Activated naive CD8-positive, alpha-beta T cell treated with anti-CD3 and anti-CD28 coated beads, Interleukin-2, amount 50 U/mL, for 16 hours (primary cell): ENCODE results near the gene PRADC1.

Experiments
- DNase-seq: peaks from one replicate; pipeline ENCODE4 v3.0.0-alpha.2; 2020; ENCODE audit warnings: low read depth, low spot score

PRADC1 gene

DNA sequence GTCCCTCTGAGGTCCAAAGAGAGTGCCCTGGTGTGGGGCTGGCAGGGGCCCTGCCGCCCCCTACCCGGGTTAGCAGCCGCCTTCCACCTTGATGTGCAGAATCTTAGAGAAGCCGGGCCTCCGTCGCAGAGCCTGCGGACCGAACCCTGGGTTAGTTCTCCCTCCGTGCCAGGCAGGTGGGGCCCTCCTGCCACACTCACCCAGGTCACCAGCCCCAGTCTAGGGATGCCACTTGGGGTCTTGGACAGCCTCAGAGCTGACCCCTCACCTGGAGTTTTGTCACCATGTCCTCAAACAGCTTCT is 25.8 kb upstream of the PRADC1 start:
- DNase-seq = no peak

DNA sequence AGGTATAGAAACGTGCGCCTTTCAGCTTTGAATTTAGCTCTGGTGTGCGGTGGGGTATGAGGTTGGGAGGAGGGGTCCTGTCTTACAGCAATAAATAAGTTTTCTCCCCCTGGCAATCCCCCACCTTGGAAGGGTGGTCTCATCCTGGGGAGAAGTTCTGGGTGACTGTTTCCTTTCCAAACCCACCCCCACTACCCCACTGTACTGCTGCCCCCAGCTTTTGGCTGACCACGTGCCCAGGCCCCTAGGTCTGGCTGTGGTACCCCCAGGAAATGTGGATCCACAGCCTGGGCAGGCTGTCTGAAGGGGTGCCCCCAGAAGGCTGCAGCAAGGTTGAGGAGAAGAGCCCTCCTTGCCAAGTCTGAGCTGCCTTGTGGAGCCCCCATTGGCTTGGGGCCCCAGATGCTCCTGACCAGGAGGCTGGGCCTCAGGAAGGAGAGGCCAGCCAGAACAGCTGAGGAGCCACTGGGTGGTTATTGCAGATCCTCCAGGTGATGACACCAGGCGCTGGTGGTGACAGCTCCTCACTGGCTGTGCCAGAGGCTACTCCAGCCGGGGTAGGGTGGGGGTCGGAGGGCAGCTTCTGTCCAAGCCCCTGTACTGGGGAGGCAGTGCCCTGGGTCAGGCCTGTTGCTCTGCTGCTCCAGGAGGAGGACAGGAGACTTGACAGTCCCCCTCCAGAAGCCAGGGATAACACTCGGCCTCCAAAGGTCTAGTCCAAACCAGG is 25.3 kb upstream of the PRADC1 start:
- no peak for DNase-seq

DNA sequence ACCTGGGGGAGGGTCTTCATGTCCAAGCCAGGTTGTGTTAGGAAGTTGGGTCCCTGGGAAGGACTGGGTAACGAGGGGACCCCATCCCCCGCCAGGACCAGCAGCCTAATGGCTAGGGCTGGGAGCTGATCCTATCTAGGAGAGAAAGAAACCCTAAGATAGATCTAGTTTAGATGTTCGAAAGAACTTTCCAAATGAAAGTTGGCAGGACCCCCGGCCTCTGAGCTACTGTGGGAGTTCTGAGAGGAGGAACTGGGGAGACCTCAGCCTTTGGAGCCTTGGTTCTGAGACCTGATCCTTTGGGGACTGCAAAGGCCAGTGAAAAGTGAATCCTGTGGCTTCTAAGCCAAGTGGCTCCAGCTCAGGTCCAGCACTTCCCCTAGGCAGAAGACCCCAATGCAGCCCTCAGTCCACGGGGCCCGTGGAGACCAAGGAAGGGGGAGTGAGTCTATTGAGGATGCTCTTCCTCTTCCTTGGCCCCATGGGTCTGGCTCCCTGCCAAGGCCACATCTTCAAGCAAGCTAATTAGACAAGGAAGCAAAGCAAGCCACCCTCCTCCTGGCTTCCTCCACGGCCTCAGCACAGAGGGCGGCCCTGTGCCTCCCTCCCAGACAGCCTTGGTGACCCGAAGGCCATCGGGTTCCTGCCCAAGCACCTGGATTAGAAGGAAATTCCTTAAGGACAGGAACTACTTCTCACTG is 24.5 kb upstream of the PRADC1 start:
- no peak for DNase-seq

DNA sequence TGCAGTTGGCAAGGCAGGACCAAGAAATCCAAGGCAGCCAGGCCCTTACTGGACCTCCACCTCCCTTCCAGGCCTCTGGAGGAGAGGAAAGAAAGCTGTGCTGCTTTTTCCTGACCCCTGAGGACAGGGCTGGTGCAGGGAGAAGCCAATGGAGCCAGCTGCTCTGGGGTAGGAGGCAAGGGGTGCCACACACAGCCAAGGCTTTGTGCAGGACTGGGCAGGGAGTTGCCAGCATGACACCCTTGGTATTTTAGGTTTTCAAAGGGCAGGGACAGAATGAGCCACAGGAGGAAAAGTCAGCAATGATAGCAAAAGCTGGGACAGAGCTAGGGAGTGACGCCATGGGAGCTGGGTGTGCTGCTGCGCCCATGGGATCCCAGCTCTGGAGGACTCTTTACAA is 24.0 kb upstream of the PRADC1 start:
- DNase-seq = no peak

DNA sequence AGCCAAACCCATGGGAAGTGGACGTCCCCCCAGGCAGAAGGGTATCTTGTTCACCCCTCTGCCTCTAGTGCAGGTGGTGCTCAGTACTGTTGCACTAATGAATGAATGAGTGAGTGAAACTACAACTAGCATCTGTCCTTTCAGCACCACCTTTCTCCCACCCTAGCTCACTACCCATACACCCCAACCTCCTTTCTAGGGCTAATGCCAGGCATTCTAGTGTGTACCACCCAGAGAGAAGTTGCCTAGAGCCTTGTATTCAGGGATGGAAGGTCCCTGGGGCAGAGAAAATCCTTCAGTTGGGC is 23.5 kb upstream of the PRADC1 start:
- DNase-seq = no peak

DNA sequence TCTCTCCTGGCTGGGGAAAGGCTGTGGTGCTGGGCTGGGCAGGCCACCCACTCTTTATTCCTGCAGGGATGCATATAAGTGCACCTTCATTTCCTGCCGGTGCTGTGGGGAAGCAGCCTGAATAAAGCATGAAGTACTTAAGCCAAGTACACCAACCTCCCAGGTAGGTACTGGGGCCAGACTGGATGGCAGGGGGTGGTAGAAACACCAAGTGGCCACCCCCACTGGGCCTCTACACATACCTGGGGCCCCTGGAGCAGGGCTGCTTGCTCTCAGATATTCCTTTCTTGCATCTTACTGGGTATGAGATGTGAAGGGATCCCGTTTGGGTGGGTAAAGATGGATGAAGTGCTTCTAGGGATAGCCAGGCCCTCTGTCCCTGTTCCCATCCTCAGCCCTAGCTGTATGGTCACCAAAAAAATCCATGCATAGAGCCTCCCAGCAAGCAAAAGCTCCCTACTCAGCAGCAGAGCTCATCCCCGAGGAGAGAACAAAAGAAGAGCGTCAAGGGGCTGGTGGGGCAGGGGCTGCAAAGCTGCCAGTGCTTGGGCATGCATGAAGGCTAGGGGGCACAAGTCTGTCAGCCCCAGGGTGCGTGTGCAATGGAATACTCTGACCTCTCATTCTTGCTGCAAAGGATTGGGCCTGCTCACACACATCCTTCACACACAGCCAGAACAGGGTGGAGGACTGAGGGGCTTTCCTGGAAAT is 23.0 kb upstream of the PRADC1 start:
- DNase-seq = no peak

DNA sequence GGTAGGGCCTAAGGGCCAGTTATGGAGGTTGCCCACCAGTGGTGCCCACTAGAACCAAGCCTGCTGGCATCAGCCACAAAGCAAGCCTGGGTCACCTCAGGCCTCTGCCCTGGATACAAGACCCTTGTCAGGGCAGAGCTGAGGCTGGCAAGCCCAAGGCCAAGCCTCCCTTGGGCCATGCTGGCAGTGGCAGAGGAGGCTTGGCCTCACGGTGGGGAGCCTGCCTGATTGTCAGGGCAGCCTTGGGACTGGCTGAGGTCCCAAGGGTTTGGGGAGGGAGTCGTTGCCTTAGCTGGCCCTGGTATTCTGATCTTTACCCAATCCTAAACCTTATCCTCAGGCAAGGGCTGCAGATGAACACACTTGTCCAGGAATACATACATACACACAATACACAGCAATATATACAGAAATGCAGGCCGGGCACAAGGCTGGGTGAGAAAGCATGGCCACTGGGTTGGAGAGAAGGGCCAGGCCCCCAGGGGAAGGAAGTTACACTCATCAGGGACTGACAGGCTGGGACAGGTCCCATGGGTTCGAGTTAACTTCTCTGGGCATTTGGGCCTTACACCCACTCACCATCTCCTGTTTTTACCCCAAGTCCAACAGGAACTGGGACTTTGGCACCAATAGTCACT is 22.1 kb upstream of the PRADC1 start:
- no peak for DNase-seq

DNA sequence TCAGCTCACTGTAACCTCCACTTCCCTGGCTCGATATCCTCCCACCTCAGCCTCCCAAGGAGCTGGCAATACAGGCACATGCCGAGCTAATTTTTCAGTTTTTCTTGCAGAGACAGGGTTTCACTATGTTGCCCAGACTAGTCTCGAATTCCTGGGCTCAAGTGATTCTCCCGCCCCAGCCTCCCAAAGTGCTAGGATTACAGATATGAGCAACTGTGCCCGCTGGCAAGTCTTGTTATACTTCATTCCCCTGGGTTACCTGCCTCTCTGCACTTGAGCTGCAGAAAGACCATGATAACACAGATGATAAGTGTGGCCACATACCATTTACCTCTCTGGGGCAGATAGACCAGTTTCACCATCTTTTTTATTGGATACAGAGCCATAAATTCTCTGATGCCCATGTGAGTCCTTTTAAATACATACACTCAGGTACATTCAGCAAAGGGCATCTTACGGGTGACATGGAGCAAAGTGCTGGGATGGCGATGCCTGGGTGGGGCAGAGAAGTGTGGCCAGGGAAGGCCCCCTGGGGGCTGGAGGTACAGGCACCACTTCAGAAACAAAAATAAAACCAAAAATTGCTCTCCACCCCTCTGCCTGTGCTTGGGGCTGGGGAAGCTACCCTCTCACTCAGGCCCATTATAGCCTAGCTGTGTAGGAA is 21.4 kb upstream of the PRADC1 start:
- DNase-seq = no peak

DNA sequence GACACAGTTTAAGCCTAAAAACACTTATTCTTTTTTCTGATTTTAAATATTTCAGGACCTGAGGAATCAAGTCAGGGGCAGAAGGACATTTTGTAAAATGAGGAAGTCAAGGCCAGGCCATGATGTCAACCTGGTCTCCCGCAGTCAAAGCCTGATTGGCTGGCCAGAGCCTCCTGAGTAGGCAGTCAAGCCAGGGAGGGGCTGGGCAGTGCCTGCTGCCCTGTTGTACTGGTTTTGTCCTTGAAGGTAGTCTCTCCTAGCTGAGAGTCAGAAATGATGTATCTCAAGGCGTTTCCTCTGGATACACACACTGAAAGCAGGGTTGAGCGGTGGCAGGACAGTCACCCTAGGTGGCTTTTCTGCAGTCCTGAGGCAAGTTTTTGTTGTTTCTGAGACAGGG is 20.9 kb upstream of the PRADC1 start:
- DNase-seq = no peak

DNA sequence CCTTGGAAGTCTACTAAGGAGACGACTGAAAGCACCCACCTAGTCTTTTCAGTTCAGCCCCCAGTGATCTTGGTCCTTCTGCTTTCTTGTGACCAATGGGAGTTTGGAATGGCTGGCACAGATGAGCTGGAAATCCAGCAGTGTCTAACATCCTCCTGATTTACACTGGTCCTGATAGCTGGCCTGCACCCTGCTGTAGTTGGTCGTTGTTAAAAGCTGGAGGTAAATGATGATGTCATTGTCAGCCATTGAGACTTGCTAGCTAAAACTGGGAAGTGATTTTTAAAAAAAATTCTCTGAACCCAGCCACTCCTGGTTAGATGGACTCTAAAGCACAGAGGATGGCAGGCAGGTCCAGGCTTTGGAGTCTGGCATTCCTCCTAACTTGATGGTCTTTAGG is 20.4 kb upstream of the PRADC1 start:
- no peak for DNase-seq

DNA sequence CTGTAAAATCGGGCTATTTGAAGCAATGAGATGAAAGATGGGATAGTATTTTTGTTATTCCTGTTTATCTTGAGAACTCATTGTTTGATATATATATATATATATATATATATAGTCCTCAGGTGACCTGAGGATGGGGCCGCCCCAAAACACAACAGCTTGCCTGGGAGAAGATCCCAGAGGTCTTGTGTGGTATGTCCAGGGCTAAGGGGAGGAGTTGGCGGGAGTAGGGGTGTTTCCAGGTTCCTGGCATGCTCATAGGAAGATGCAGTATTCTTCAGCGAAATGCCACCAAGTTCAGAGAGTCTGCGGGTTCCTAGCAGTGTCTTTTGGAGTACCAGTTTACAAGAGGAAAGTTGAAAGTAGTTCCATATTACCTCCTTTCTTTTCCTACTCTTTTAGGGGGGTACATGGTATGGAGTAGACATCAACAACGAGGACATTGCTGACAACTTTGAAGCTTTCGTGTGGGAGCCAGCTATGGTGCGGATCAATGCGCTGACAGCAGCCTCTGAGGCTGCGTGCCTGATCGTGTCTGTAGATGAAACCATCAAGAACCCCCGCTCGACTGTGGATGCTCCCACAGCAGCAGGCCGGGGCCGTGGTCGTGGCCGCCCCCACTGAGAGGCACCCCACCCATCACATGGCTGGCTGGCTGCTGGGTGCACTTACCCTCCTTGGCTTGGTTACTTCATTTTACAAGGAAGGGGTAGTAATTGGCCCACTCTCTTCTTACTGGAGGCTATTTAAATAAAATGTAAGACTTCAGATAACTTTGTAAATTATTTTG is 19.4 kb upstream of the PRADC1 start:
- no peak for DNase-seq

DNA sequence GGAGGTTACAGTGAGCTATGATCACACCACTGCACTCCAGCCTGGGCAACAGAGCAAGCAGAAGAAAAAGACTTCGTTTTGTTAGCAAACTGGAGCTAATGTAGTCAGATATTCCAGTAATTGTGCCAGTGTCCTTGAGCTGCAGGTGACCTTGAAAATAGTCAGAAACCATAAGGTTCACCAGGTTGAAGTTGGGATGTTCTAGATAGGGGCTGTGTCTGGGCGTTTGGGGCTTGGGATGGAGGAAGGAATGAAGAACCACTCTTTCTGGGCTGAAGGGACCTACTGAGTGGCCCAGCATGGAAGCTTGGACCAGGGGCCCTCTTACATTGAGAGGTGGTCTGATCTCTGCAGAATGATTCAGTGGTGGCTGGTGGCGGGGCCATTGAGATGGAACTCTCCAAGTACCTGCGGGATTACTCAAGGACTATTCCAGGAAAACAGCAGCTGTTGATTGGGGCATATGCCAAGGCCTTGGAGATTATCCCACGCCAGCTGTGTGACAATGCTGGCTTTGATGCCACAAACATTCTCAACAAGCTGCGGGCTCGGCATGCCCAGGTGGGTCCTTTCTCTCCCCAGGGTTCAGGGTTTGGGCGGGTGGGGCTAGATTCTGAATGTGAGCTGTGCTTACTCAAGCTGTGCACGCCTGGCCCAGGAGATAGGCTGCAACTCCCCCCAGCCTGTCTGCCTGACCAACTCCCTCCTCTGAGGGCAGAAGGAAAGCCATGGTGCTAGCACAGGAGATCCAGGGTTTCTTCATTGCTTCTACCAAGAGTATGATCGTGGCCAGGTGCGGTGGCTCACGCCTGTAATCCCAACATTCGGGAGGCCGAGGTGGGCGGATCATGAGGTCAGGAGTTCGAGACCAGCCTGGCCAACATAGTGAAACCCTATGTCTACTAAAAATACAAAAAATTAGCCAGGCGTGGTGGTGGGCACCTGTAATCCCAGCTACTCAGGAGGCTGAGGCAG is 18.1 kb upstream of the PRADC1 start:
- no peak for DNase-seq

DNA sequence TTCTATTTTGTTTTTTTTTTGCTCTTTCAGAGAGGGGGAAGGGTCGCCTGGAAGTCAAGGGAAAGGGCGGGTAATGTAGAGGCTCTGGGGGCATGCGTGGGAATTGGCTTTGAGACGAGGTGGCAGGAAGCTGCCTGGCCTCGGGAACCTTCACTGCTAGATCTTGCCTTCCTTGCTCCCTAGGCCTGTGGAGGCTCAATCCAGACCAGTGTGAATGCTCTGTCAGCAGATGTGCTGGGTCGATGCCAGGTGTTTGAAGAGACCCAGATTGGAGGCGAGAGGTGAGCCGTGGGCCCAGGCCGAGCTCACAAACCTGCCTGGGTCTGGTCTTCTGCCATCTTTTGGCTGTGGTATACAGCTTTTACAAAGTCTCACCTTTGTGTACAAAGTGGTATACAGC is 16.6 kb upstream of the PRADC1 start:
- DNase-seq = no peak

DNA sequence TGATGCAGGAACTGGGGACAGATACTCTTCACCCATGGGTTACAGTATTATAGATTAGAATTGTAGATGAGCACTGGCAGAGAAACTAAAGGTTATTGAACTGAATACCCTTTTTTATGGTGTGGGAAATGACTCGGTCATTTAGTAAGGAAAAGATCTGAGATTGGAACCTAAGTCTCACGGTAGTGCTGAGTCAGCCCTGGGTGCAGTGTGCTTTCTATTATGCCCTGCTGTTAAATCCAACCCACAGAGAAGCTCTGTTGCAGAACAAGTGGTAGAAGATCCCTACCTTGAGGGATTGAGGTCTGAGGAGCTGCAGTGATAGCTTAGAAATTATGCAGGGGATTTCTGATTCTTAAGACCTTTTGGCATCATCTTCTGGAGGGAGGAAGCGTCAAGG is 13.8 kb upstream of the PRADC1 start:
- no peak for DNase-seq

DNA sequence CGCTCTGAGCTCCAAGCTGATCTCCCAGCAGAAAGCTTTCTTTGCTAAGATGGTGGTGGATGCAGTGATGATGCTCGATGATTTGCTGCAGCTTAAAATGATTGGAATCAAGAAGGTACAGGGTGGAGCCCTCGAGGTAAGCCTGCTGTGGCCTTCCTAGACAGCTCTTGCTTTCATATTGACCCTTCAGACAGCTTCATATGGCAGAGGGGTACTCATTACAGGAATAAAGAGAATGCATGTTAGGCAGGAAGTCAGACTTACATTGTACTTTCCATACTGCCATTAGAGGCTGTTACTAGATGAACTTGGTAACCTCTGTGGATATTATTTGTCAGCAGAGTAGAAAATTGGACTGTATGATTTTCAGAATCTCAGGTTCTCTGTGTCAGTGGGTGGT is 11.5 kb upstream of the PRADC1 start:
- no peak for DNase-seq

DNA sequence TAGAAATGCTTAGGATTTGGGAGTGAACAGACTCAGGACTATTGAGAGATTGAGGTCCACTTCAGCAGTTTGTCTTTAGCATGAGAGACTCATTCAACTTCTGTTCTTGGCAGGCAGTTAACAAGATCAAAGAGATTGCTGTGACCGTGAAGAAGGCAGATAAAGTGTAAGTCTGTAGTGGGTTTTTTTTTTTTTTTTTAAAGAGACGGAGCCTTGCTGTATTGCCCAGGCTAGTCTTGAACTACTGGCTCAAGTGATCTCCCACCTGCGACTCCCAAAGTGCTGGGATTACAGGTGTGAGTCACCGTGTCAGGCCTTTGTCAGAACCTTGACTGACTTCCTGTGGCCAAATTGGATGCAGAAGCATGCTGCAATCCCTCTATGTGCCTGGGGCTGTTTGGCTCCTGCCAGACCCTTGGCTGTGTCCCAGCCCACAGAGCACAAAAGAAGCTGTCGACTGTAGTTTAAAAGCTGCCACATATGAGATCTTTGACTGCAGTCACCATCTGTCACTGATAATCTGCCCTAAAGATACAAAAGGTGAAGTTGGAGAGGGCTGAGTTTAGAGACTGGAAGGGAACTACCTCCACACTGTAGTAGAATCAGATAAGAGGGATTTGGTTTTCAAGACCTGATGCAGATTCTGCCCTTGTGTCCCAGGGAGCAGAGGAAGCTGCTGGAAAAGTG is 11.0 kb upstream of the PRADC1 start:
- no peak for DNase-seq

DNA sequence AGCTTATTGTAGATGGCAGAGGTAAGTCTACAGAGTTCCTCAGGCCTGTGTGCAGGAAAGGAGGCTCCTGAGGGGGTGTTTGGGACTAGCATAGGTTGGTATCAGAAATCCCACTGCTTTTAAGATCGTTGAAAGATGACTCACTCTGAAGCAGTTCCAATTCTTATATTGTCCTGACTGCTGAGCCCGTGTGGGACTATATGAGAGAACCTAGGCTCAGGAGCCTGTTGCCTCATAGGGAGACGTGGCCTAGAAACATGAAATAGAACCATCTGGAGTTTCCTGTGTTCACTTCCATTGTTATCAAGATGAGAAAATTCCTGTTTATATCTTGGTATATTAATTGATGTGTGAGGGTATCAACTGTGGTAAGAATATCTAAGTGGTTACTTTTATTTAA is 6.7 kb upstream of the PRADC1 start:
- DNase-seq = no peak

DNA sequence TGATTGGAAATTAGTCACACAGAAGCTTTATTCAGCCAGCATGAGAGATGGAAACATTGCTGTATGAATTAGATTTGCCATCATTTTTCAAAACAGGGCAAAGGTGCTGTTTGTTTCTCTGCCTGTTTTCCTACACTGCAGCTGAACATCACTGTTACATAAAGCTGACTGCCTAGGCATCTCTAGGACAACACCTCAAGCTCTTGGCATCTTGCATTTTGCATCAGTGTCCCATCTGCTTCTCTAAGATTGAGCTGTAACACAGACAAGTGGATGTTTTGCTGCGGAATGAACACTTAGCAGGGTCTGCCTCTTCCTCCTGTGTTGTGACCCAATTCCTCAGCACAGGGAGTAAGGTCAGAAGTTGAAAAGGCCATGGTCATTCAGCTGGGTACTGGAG is 5.9 kb upstream of the PRADC1 start:
- no peak for DNase-seq

DNA sequence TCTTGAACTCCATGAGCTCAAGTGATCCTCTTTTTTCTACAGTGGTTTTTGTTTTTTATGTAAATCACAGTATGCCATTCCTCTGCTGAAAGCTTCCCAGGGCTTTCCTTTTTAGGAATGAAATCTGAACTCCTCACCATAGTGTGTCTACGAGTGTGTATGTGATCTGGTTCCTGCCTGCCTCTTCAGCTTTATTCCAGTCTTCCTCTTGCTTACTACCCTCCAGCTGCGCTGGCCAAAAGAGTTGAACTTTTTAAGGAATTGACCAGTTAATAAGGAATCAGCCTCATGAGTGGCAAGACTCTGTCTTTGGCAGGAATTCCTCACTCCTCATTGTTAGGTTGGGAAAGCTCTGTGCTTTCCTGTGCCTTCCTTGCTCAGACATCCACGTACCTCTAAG is 5.1 kb upstream of the PRADC1 start:
- DNase-seq = no peak

DNA sequence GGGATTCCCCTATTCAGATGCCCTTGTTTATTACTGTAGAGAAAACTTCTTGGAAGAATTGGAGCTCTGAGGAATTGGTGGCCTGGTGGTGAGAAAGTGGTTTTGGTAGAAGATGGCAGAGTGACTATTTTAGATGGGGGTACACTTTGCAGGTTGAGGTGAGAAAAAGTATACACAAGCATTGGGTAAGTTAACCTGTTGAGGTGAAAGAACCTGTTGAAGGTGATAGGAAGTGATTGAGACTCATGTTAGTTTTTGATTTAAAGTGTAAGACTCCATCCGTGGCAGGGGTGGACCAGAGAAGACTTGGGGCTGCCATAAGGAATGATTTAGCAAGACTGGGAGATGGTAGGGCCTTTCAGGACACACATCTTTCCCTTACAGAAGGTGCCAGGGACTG is 4.1 kb upstream of the PRADC1 start:
- DNase-seq = no peak
